GM23338 (cell line): Measurements from ENCODE around the gene BCAS3.

Experiments
- CTCF ChIP-seq, 2 experiments: fragments of 200-600 bp in 1 of 2; sonication (generic) in 1 of 2; conservative IDR thresholded peaks; 2 replicates each; pipeline versions ENCODE4 v1.5.1 to v1.6.1; 2016 to 2017; ENCODE audit warnings: antibody characterized with exemption in 2 of 2, low read depth in 2 of 2, mild to moderate bottlenecking in 2 of 2, moderate library complexity in 1 of 2
- EZH2 ChIP-seq: fragments of 200-600 bp; sonication (generic); IDR thresholded peaks from one replicate; pipeline ENCODE4 v1.8.0; 2017; ENCODE audit warnings: antibody characterized with exemption, mild to moderate bottlenecking, low read depth; ENCODE audit not compliant: unreplicated experiment
- EZH2phosphoT487 ChIP-seq: fragments of 200-600 bp; sonication (generic); IDR thresholded peaks from one replicate; pipeline ENCODE4 v1.8.1; 2018; ENCODE audit warnings: antibody characterized with exemption; ENCODE audit not compliant: unreplicated experiment
- NANOG ChIP-seq: IDR thresholded peaks from 2 replicates; pipeline ENCODE4 v1.6.1; 2016; ENCODE audit warnings: antibody characterized with exemption, borderline replicate concordance
- POLR2AphosphoS5 ChIP-seq: IDR thresholded peaks from 2 replicates; pipeline ENCODE4 v1.6.1; 2016; ENCODE audit warnings: antibody characterized with exemption, low read depth
- REST ChIP-seq: IDR thresholded peaks from one replicate; pipeline ENCODE4 v1.6.1; 2018; ENCODE audit warnings: antibody characterized with exemption; ENCODE audit not compliant: unreplicated experiment

- TF ChIP-seq POLR2AphosphoS5 (no peak), CTCF (conservative IDR thresholded peaks at IDR 0.05; ENCODE audit: low read depth in 2 of 2) (no peak), EZH2 (no peak), EZH2phosphoT487 (no peak), NANOG (no peak), REST (no peak)
Measured at GRCh38 chr17:61216066-61216465, 538.4 kb downstream of the BCAS3 start.
